ENCODE measurements around the gene GLT1D1.
"Not testable (repeated sequence)": the region's sequence is repeated elsewhere in the genome, so short reads cannot be mapped to it uniquely, and the experiment has no call there.

The GLT1D1 gene

DNA sequence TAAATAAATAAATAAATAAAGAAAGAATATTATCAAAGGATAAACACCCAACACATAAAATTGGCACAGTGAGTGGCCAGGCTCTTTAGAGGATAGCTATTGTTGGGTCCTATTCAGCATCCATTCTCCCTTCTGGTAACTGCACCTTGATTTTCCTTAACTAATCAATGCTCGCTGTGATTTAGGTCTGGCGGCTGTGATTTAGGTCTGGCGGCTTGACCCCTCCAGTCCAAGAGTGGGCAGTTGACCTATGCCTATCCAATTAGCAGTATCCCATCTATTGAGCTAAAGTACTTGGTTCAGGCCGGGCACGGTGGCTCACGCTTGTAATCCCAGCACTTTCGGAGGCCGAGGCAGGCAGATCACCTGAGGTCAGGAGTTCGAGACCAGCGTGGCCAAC lies 19.9 kb upstream of the GLT1D1 start:
- H3K4me1 Mint-ChIP-seq (ENCODE audit: low read depth) = peaks cover 14% of the 10 kb centered on the region
- H3K9me3 Mint-ChIP-seq = no peaks in the 10 kb centered on the region
- no peak for DNase-seq
- H3K27me3 Mint-ChIP-seq = peaks cover 17% of the 10 kb centered on the region
- H3K27ac Mint-ChIP-seq = no peak overlapping the region
- no peaks in the 10 kb centered on the region for H3K36me3 Mint-ChIP-seq (ENCODE audit: low read depth)
- no peak overlapping the region for H3K4me3 Mint-ChIP-seq

- H3K4me1 Mint-ChIP-seq (ENCODE audit: low read depth); H3K27ac Mint-ChIP-seq; DNase-seq; H3K9me3 Mint-ChIP-seq; H3K36me3 Mint-ChIP-seq (ENCODE audit: low read depth); H3K4me3 Mint-ChIP-seq: not testable (repeated sequence)
- peaks cover 21% of the 10 kb centered on the region for H3K27me3 Mint-ChIP-seq
Observed at GRCh38 chr12:128839885-128840284, 13.4 kb upstream of the GLT1D1 start.

DNA sequence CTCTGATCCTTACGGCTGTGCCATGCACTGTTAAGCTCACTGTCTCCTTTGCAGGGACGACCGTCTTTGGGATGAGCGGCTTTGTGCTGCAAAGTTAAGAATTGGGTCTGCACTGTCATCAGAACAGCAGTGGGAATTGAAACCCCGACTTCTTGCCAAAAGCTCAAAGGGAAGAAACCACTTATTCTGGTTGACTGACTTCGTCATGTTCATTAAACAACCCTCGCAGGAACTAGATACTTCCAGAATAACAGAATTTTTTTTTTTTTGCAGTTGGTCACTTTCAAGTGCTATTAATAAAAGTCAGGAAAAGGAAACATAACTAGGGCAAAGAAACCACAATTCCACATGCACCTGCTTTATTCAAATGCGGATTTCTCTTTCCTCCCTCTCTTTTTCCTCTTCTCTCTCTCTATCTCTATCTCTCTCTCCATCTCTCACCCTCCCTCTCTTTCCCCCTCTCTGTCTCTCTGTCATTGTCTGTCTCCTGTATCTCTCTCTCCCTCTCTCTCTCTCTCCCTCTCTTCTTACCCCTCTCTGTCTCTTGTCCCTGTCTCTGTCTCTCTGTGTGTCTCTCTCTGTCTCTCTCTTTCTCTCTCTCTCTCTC lies 12.3 kb upstream of the GLT1D1 start:
- H3K4me3 Mint-ChIP-seq = no peak overlapping the region
- H3K9me3 Mint-ChIP-seq = no peaks in the 10 kb centered on the region
- no peak for DNase-seq
- peaks cover 16% of the 10 kb centered on the region for H3K27me3 Mint-ChIP-seq
- no peak overlapping the region for H3K27ac Mint-ChIP-seq
- H3K36me3 Mint-ChIP-seq (ENCODE audit: low read depth) = no peaks in the 10 kb centered on the region
- peaks cover 7% of the 10 kb centered on the region for H3K4me1 Mint-ChIP-seq (ENCODE audit: low read depth)

- DNase-seq = no peak
- Mint-ChIP-seq H3K4me3 (no peak overlapping the region), H3K27ac (no peak overlapping the region), H3K27me3 (peaks cover 16% of the 10 kb centered on the region), H3K4me1 (ENCODE audit: low read depth) (peaks cover 7% of the 10 kb centered on the region), H3K36me3 (ENCODE audit: low read depth) (no peaks in the 10 kb centered on the region), H3K9me3 (no peaks in the 10 kb centered on the region)
Observed at GRCh38 chr12:128842579-128842978, 10.7 kb upstream of the GLT1D1 start.

GRCh38 chr12:128843538-128843937 lies 9.7 kb upstream of the GLT1D1 start:
- peaks cover 16% of the 10 kb centered on the region for H3K27me3 Mint-ChIP-seq
- H3K4me1 Mint-ChIP-seq (ENCODE audit: low read depth) = peaks cover 7% of the 10 kb centered on the region
- H3K9me3 Mint-ChIP-seq = no peaks in the 10 kb centered on the region
- DNase-seq = no peak
- no peak overlapping the region for H3K4me3 Mint-ChIP-seq
- no peaks in the 10 kb centered on the region for H3K36me3 Mint-ChIP-seq (ENCODE audit: low read depth)
- H3K27ac Mint-ChIP-seq = no peak overlapping the region

DNA sequence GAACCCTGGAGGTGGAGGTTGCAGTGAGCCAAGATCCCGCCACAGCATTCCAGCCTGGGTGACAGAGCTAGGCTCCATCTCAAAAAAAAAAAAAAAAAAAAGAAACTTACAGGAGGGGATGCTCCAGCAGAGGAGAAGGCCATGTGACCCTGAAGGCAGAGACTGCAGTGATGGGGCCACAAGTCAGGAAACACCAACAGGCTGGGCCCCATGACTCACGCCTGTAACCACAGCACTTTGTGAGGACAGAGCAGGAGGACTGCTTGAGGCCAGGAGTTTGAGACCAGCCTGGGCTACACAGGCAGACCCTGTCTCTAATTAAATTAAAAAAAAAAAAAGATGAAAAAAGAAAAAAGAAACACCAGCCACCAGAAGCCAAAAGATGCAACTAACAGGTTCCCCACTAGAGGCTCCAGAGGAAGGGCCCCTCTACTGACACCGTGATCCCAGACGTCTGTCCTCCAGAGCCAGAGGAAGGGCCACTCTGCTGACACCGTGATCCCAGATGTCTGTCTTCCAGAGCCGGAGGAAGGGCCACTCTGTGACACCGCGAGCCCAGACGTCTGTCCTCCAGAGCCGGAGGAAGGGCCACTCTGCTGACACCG lies 9.1 kb upstream of the GLT1D1 start:
- no peak for DNase-seq
- no peak overlapping the region for H3K4me3 Mint-ChIP-seq
- H3K27ac Mint-ChIP-seq = no peak overlapping the region
- no peaks in the 10 kb centered on the region for H3K9me3 Mint-ChIP-seq
- peaks cover 16% of the 10 kb centered on the region for H3K27me3 Mint-ChIP-seq
- H3K4me1 Mint-ChIP-seq (ENCODE audit: low read depth) = peaks cover 7% of the 10 kb centered on the region
- no peaks in the 10 kb centered on the region for H3K36me3 Mint-ChIP-seq (ENCODE audit: low read depth)

GRCh38 chr12:128846671-128847070 lies 6.6 kb upstream of the GLT1D1 start:
- H3K27ac Mint-ChIP-seq; DNase-seq; H3K4me1 Mint-ChIP-seq (ENCODE audit: low read depth); H3K4me3 Mint-ChIP-seq; H3K36me3 Mint-ChIP-seq (ENCODE audit: low read depth); H3K9me3 Mint-ChIP-seq: not testable (repeated sequence)
- peaks cover 11% of the 10 kb centered on the region for H3K27me3 Mint-ChIP-seq

GRCh38 chr12:128848371-128848770 lies 4.9 kb upstream of the GLT1D1 start:
- no peak overlapping the region for H3K27ac Mint-ChIP-seq

DNA sequence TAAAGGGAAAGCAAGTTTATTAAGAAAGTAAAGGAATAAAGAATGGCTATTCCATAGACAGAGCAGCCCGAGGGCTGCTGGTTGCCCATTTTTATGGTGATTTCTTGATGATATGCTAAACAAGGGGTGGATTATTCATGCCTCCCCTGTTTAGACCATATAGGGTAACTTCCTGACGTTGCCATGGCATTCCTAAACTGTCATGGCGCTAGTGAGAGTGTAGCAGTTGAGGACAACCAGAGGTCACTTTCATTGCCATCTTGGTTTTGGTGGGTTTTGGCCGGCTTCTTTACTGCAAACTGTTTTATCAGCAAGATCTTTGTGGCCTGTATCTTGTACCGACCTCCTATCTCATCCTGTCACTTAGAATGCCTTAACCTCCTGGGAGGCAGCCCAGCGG lies 3.5 kb upstream of the GLT1D1 start:
- H3K27me3 Mint-ChIP-seq = peaks cover 27% of the 10 kb centered on the region
- H3K4me1 Mint-ChIP-seq (ENCODE audit: low read depth); H3K27ac Mint-ChIP-seq; DNase-seq; H3K4me3 Mint-ChIP-seq; H3K9me3 Mint-ChIP-seq; H3K36me3 Mint-ChIP-seq (ENCODE audit: low read depth): not testable (repeated sequence)

More at GRCh38 chr12:128848371-128848770, 4.9 kb upstream of the GLT1D1 start:
- Mint-ChIP-seq H3K4me3 (no peak overlapping the region), H3K27me3 (peaks cover 18% of the 10 kb centered on the region), H3K36me3 (ENCODE audit: low read depth) (no peaks in the 10 kb centered on the region), H3K9me3 (no peaks in the 10 kb centered on the region), H3K4me1 (ENCODE audit: low read depth) (peaks cover 1% of the 10 kb centered on the region)
- DNase-seq = no peak

DNA sequence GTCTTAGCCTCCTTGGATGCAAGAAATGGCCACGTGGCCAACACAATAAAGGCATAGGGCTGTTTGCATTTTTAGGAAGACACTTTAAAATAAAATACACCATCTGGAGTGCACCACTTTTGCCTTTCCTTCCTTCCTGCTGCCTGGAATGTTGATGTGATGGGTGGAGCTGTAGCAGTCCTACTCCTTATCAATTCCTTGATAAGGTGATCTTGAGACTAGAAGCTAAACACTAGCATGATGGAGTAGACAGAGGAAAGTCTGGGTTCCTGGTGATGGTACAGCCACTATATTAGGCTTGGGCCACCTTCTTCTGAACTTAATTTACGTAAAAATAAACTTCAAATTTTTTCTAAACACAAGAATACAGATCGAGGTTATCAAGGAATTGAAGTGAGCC lies 2.9 kb upstream of the GLT1D1 start:
- Mint-ChIP-seq H3K4me1 (ENCODE audit: low read depth) (peaks cover 1% of the 10 kb centered on the region), H3K27ac (no peak overlapping the region), H3K36me3 (ENCODE audit: low read depth) (no peaks in the 10 kb centered on the region), H3K4me3 (no peak overlapping the region), H3K27me3 (peaks cover 33% of the 10 kb centered on the region), H3K9me3 (no peaks in the 10 kb centered on the region)
- no peak for DNase-seq

DNA sequence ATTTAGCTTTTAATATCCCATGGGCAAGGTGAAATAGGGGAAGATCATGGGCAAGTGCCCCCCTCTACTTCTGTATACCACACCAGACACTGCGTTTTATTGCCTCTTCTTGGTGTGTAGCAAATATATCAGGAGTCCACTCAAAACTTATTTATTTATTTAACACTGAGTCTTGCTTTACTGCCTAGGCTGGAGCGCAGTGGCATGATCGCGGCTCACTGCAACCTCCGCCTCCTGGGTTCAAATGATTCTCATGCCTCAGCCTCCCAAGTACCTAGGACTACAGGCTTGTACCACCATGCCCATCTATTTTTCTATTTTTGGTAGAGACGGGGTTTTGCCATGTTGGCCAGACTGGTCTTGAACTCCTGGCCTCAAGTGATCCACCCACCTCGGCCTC lies 1.8 kb upstream of the GLT1D1 start:
- not testable (repeated sequence) for H3K4me3 Mint-ChIP-seq; H3K4me1 Mint-ChIP-seq (ENCODE audit: low read depth); H3K27ac Mint-ChIP-seq; H3K9me3 Mint-ChIP-seq; DNase-seq; H3K36me3 Mint-ChIP-seq (ENCODE audit: low read depth)
- peaks cover 41% of the 10 kb centered on the region for H3K27me3 Mint-ChIP-seq

DNA sequence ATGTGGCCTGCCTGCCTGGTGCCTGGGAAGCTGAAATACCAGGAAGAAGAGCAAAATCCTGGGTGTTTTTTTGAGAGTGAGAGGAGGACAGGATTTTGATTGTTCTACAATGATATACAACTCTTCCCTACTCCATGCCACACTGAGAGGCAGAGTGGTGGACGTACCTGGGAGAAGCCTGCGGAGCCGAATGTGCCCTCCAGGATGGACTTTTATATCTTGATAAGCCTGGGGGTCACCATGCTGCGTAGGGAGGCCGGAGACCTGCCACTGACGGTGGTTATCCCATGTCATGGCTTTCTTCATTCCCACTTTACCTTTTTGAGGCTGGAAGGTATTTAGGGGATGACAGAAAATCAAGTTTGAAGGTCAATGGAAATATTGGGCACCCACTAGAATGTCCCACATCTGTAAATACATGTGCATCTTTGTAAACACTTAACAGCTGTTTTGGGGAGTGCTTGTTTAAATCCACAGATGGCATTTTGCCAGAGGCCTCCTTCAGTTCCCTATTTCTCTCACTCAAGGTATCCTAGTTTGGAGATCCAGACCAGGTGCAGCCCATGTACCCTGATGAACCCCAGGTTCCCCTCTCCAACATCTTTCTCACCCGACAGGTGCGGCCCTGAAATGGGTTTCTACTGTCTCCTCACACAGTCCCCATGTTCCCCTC lies 1.1 kb upstream of the GLT1D1 start:
- H3K36me3 Mint-ChIP-seq (ENCODE audit: low read depth) = no peaks in the 10 kb centered on the region
- H3K9me3 Mint-ChIP-seq = no peaks in the 10 kb centered on the region
- DNase-seq = no peak
- peaks cover 44% of the 10 kb centered on the region for H3K27me3 Mint-ChIP-seq
- H3K27ac Mint-ChIP-seq = no peak overlapping the region
- peaks cover 1% of the 10 kb centered on the region for H3K4me1 Mint-ChIP-seq (ENCODE audit: low read depth)
- no peak overlapping the region for H3K4me3 Mint-ChIP-seq

GRCh38 chr12:128853600-128854197 lies 421 bp downstream of the GLT1D1 start:
- Mint-ChIP-seq H3K27ac (no peak overlapping the region), H3K4me3 (no peak overlapping the region), H3K27me3 (peaks cover 49% of the 10 kb centered on the region), H3K36me3 (ENCODE audit: low read depth) (no peaks in the 10 kb centered on the region), H3K9me3 (no peaks in the 10 kb centered on the region), H3K4me1 (ENCODE audit: low read depth) (peaks cover 1% of the 10 kb centered on the region)
- no peak for DNase-seq

- H3K27me3 Mint-ChIP-seq = peaks cover 47% of the 10 kb centered on the region
- no peak for DNase-seq
- H3K27ac Mint-ChIP-seq = no peak overlapping the region
- H3K36me3 Mint-ChIP-seq (ENCODE audit: low read depth) = no peaks in the 10 kb centered on the region
- H3K4me1 Mint-ChIP-seq (ENCODE audit: low read depth) = peaks cover 1% of the 10 kb centered on the region
- no peaks in the 10 kb centered on the region for H3K9me3 Mint-ChIP-seq
- no peak overlapping the region for H3K4me3 Mint-ChIP-seq
Observed at GRCh38 chr12:128856035-128856790, 2.9 kb downstream of the GLT1D1 start.

DNA sequence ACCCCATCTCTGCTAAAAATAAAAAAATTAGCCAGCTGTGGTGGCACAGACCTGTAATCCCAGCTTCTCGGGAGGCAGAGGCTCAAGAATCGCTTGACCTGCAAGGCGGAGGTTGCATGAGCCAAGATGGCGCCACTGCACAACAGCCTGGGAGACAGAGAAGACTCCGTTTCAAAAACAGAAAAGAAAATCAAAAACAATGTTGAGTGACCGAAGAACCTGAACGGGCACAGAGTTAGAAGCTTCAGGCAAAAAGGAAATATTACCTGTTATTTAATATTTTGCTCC lies 3.5 kb downstream of the GLT1D1 start:
- DNase-seq = no peak
- Mint-ChIP-seq H3K4me3 (no peak overlapping the region), H3K4me1 (ENCODE audit: low read depth) (peaks cover 1% of the 10 kb centered on the region), H3K36me3 (ENCODE audit: low read depth) (no peaks in the 10 kb centered on the region), H3K9me3 (no peaks in the 10 kb centered on the region), H3K27ac (no peak overlapping the region), H3K27me3 (peaks cover 45% of the 10 kb centered on the region)
